Trophoblast cell (in vitro differentiated cells and primary cell): Measurements from ENCODE around the gene RASAL2.
A peak's percentile ranks its signal among the peaks of the same experiment; 100 is the strongest.

ENCODE experiments used
- DNase-seq, 2 donors: peaks; one replicate each; pipeline ENCODE4 v3.0.0-alpha.2; 2016
- H2AFZ ChIP-seq: 2 replicates; pipeline ENCODE4 v1.6.1; 2013; ENCODE audit warnings: low read length, moderate library complexity, mild to moderate bottlenecking; ENCODE audit not compliant: insufficient read depth, poor library complexity
- H2AK5ac ChIP-seq: 2 replicates; pipeline ENCODE4 v1.6.1; 2013; ENCODE audit warnings: mild to moderate bottlenecking, low read length
- H2BK120ac ChIP-seq: 2 replicates; pipeline ENCODE4 v1.6.1; 2013; ENCODE audit warnings: low read length, mild to moderate bottlenecking, moderate library complexity; ENCODE audit not compliant: insufficient read depth, poor library complexity
- H2BK12ac ChIP-seq: 2 replicates; pipeline ENCODE4 v1.6.1; 2013; ENCODE audit warnings: mild to moderate bottlenecking, low read length, moderate library complexity
- H2BK5ac ChIP-seq: 2 replicates; pipeline ENCODE4 v1.6.1; 2013; ENCODE audit warnings: low read length, low read depth, moderate library complexity, mild to moderate bottlenecking; ENCODE audit not compliant: poor library complexity
- H3K14ac ChIP-seq: 2 replicates; pipeline ENCODE4 v1.6.1; 2013; ENCODE audit warnings: mild to moderate bottlenecking, low read length
- H3K18ac ChIP-seq: 2 replicates; pipeline ENCODE4 v1.6.1; 2013; ENCODE audit warnings: mild to moderate bottlenecking, low read length
- H3K23ac ChIP-seq: 2 replicates; pipeline ENCODE4 v1.6.1; 2013; ENCODE audit warnings: low read length
- H3K27ac ChIP-seq: 2 replicates; pipeline ENCODE4 v1.5.1; 2013; ENCODE audit warnings: low read depth, mild to moderate bottlenecking, inconsistent platforms, low read length, moderate library complexity
- H3K27me3 ChIP-seq: 2 replicates; pipeline ENCODE4 v1.6.1; 2013; ENCODE audit warnings: inconsistent platforms, mild to moderate bottlenecking, low read length, moderate library complexity; ENCODE audit not compliant: insufficient read depth
- H3K36me3 ChIP-seq, 2 experiments: 1 replicate in 1 of 2; 2 replicates in 1 of 2; pipeline ENCODE4 v1.6.1; 2013; ENCODE audit warnings: low read length in 2 of 2, mild to moderate bottlenecking in 2 of 2, moderate library complexity in 1 of 2; ENCODE audit not compliant: insufficient read depth in 2 of 2, control insufficient read depth in 1 of 2
- H3K4ac ChIP-seq: 2 replicates; pipeline ENCODE4 v1.6.1; 2013; ENCODE audit warnings: low read depth, mild to moderate bottlenecking, low read length, moderate library complexity
- H3K4me1 ChIP-seq, 2 experiments: 1 replicate in 1 of 2; 2 replicates in 1 of 2; pipeline ENCODE4 v1.6.1; 2013; ENCODE audit warnings: low read length in 2 of 2, mild to moderate bottlenecking in 2 of 2, moderate library complexity in 1 of 2; ENCODE audit not compliant: insufficient read depth in 2 of 2, control insufficient read depth in 1 of 2
- H3K4me2 ChIP-seq: 2 replicates; pipeline ENCODE4 v1.6.1; 2013; ENCODE audit warnings: inconsistent platforms, mild to moderate bottlenecking, low read length, moderate library complexity
- H3K4me3 ChIP-seq: 2 replicates; pipeline ENCODE4 v1.5.1; 2013; ENCODE audit warnings: mild to moderate bottlenecking, low read depth, low read length, inconsistent platforms
- H3K79me1 ChIP-seq: one replicate; pipeline ENCODE4 v1.6.1; 2013; ENCODE audit warnings: low read length
- H3K79me2 ChIP-seq: 2 replicates; pipeline ENCODE4 v1.6.1; 2013; ENCODE audit warnings: low read length, mild to moderate bottlenecking; ENCODE audit not compliant: control insufficient read depth, insufficient read depth, poor library complexity
- H3K9ac ChIP-seq: 2 replicates; pipeline ENCODE4 v1.6.1; 2013; ENCODE audit warnings: mild to moderate bottlenecking, low read length
- H3K9me3 ChIP-seq: 2 replicates; pipeline ENCODE4 v1.6.1; 2013; ENCODE audit warnings: low read depth, mild to moderate bottlenecking, control low read depth, inconsistent platforms, low read length; ENCODE audit not compliant: insufficient read depth
- H4K12ac ChIP-seq: 2 replicates; pipeline ENCODE4 v1.6.1; 2013; ENCODE audit warnings: low read depth, mild to moderate bottlenecking, low read length, moderate library complexity
- H4K8ac ChIP-seq: 2 replicates; pipeline ENCODE4 v1.6.1; 2013; ENCODE audit warnings: low read depth, mild to moderate bottlenecking, low read length, moderate library complexity
- H4K91ac ChIP-seq: one replicate; pipeline ENCODE4 v1.6.1; 2013; ENCODE audit warnings: low read depth, mild to moderate bottlenecking, low read length, moderate library complexity
- WGBS: extraction: QIAGEN DNeasy Blood & Tissue Kit; methylation state at CpG from one replicate; pipeline ENCODE4 v1.1.7; 2013; ENCODE audit warnings: missing lambda C conversion rate; ENCODE audit not compliant: insufficient read length, insufficient coverage; ENCODE audit errors: extremely low coverage; 5-methylcytosine and 5-hydroxymethylcytosine counted together

RASAL2 gene

GRCh38 chr1:178066296-178066907 is 27.5 kb upstream of the RASAL2 start:
- Histone ChIP-seq H3K27ac (no peak overlapping the region), H2AK5ac (no peak overlapping the region), H2AFZ (no peak overlapping the region), H3K4me3 (no peak overlapping the region), H3K9ac (no peak overlapping the region), H4K91ac (no peak overlapping the region), H4K8ac (no peak overlapping the region), H3K27me3 (no peaks in the 10 kb centered on the region), H3K4ac (no peak overlapping the region), H3K79me1 (no peaks in the 10 kb centered on the region), H2BK5ac (no peak overlapping the region), H2BK12ac (no peak overlapping the region), H3K14ac (no peak overlapping the region), H3K18ac (no peak overlapping the region), H3K4me2 (no peak overlapping the region), H3K9me3 (no peaks in the 10 kb centered on the region), H3K36me3 (no peaks in the 10 kb centered on the region), H3K23ac (no peak overlapping the region), H4K12ac (no peak overlapping the region), H3K79me2 (no peaks in the 10 kb centered on the region), H2BK120ac (no peak overlapping the region), H3K4me1 (no peaks in the 10 kb centered on the region)
- no peak for DNase-seq
- no CpG with 5 or more reads among the region's 8 CpGs for whole genome bisulfite sequencing

- H3K4me3 ChIP-seq: no peak overlapping the region
- H2BK120ac ChIP-seq: no peak overlapping the region
- no peak overlapping the region for H3K23ac ChIP-seq
- H4K12ac ChIP-seq: no peak overlapping the region
- H2BK12ac ChIP-seq: no peak overlapping the region
- peak in 1 of 2 donors; percentile 21 for DNase-seq
- no peaks in the 10 kb centered on the region for H3K9me3 ChIP-seq
- no peak overlapping the region for H3K4me2 ChIP-seq
- 100% methylated on average over 2 of the region's 6 CpGs for WGBS
- H3K9ac ChIP-seq: no peak overlapping the region
- no peaks in the 10 kb centered on the region for H3K36me3 ChIP-seq
- no peak overlapping the region for H4K8ac ChIP-seq
- H3K79me1 ChIP-seq: no peaks in the 10 kb centered on the region
- no peak overlapping the region for H3K18ac ChIP-seq
- no peaks in the 10 kb centered on the region for H3K27me3 ChIP-seq
- no peak overlapping the region for H2AFZ ChIP-seq
- H4K91ac ChIP-seq: no peak overlapping the region
- H3K14ac ChIP-seq: no peak overlapping the region
- H3K27ac ChIP-seq: no peak overlapping the region
- H3K4me1 ChIP-seq: no peaks in the 10 kb centered on the region
- H3K4ac ChIP-seq: no peak overlapping the region
- no peak overlapping the region for H2AK5ac ChIP-seq
- H2BK5ac ChIP-seq: no peak overlapping the region
- no peaks in the 10 kb centered on the region for H3K79me2 ChIP-seq
Observed at GRCh38 chr1:178066908-178067614, 26.8 kb upstream of the RASAL2 start.

GRCh38 chr1:178071811-178072210 is 22.1 kb upstream of the RASAL2 start:
- Histone ChIP-seq H3K23ac (no peak overlapping the region), H3K27ac (no peak overlapping the region), H3K79me2 (no peaks in the 10 kb centered on the region), H3K4me2 (no peak overlapping the region), H4K12ac (no peak overlapping the region), H2AFZ (no peak overlapping the region), H3K18ac (no peak overlapping the region), H3K14ac (no peak overlapping the region), H3K79me1 (no peaks in the 10 kb centered on the region), H3K27me3 (no peaks in the 10 kb centered on the region), H2BK5ac (no peak overlapping the region), H3K36me3 (no peaks in the 10 kb centered on the region), H3K4me1 (no peaks in the 10 kb centered on the region), H3K4ac (no peak overlapping the region), H4K8ac (no peak overlapping the region), H4K91ac (no peak overlapping the region), H3K9ac (no peak overlapping the region), H3K9me3 (no peaks in the 10 kb centered on the region), H3K4me3 (no peak overlapping the region), H2BK12ac (no peak overlapping the region), H2BK120ac (no peak overlapping the region), H2AK5ac (no peak overlapping the region)
- no CpG with 5 or more reads among the region's 2 CpGs for WGBS
- no peak for DNase-seq

GRCh38 chr1:178072326-178072725 is 21.6 kb upstream of the RASAL2 start:
- H3K36me3 ChIP-seq: no peaks in the 10 kb centered on the region
- H3K9me3 ChIP-seq: no peaks in the 10 kb centered on the region
- no peak overlapping the region for H2AK5ac ChIP-seq
- no peaks in the 10 kb centered on the region for H3K79me1 ChIP-seq
- no peak overlapping the region for H3K9ac ChIP-seq
- no peak overlapping the region for H3K18ac ChIP-seq
- H3K79me2 ChIP-seq: no peaks in the 10 kb centered on the region
- no peaks in the 10 kb centered on the region for H3K4me1 ChIP-seq
- no peak overlapping the region for H2BK12ac ChIP-seq
- DNase-seq: no peak
- H2BK5ac ChIP-seq: no peak overlapping the region
- H3K4ac ChIP-seq: no peak overlapping the region
- no peak overlapping the region for H2AFZ ChIP-seq
- H4K91ac ChIP-seq: no peak overlapping the region
- H2BK120ac ChIP-seq: no peak overlapping the region
- no peak overlapping the region for H3K23ac ChIP-seq
- H3K27me3 ChIP-seq: no peaks in the 10 kb centered on the region
- H3K14ac ChIP-seq: no peak overlapping the region
- no peak overlapping the region for H3K4me2 ChIP-seq
- H4K8ac ChIP-seq: no peak overlapping the region
- H3K4me3 ChIP-seq: no peak overlapping the region
- H3K27ac ChIP-seq: no peak overlapping the region
- no peak overlapping the region for H4K12ac ChIP-seq
